Activated CD8-positive, alpha-beta memory T cell treated with anti-CD3 and anti-CD28 coated beads for 24 hours (primary cell): ENCODE data around the gene HMCN1.

Experiments used
- DNase-seq: peaks from one replicate; pipeline ENCODE4 v3.0.0-alpha.2; 2020

The HMCN1 gene

DNA sequence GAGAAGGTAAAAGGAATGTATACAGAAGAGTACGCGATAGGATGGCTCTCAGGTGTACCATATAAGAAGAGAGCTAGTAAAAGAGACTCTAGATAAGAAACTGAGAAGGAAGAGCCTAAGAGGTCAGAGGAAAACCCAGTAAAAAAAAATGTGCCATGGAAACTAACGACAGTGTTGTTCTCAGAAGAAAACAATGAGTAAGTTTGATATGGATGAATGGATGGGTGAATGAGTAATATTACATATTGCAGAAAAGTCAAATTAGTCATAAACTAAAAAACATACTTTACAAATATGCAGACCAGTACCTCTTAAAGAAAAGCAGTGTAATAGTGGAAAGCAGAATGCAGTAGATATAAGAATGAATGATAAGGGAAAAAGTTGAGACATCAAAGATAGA lies 316.2 kb downstream of the HMCN1 start:
- no peak for DNase-seq

DNA sequence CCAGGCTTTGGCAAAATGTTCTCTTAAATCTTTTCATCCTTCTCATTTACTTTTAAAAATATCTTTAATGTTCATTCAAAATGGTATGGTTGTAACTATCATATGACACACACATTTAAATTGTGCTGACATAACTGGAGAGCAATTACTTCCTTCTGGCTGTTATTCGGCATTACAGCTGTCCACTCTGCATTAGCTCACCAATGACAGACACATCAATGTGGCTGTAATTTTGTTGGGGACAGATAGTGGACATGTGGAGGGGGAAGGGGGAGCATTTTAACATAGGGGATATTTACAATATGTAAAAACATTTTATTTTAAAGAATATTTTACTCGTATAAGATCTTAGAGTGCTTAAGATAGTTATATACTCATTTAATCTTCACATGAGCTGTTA lies 319.8 kb downstream of the HMCN1 start:
- no peak for DNase-seq

DNA sequence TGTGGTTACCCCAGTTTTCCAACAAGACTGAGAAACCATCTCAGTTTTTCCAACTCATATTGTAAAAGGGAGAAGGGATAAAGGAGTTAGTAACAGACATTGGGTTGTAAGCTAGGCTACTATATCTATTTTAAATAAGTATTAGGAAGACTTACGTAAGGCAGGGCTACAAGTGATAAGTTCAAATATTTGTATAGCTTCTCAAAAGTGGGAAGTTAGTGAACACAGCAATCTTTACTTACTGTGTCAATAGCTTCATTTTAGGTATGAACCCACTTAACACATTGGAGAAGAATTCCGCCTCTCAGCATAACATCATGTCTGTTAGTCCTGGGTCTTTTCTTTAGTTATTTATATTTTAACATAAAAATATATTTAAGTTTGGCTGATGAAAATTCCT lies 320.7 kb downstream of the HMCN1 start:
- DNase-seq: no peak

DNA sequence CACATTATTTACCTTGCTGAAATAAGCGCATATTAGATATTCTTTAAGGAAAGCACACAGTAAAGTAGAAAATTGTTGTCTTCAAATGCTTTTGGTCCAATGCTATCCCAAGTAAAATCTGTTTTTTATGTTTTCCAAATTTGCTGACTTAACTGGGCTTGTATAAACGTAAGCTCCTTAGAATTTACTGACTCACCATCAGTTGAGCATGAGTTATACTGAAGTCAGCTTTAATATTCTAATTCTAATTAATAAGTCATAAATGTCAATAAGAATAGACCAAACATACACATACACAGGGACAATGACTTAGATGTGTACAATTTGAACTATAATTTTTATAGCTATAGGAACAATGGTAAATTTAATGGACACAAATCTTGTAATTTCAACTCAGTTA lies 321.7 kb downstream of the HMCN1 start:
- no peak for DNase-seq

DNA sequence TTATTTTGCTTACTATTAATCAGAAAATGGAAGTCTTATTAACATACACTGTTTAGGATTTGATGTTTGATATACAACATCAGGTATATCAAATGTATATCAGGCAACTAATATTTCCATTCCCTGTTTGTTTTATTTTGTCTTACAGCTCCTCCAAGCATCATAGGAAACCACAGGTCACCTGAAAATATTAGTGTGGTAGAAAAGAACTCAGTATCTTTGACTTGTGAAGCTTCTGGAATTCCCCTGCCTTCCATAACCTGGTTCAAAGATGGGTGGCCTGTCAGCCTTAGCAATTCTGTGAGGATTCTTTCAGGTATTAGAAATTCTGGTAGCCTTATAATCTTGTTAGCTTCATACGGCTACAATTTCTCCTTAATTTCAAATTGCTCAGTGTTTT lies 322.9 kb downstream of the HMCN1 start:
- no peak for DNase-seq

DNA sequence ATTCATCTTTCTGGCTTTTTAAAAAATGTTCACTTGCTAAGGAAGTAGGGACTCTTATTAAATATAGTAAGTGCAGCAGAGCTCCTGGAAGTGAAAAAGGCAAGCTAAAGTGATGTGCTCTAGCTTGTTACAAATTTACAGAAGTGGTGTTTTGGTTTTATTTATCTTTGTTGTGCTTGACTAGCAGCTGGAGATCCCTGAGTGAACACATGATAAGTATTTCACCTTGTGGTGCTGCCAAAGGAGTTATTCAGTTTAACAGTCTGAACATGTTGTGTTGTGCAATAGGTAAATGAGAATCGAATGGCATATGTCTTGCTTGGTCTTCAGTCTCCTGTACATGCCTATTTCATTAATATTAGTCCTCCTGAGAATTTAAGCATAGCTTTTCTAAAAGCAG lies 325.1 kb downstream of the HMCN1 start:
- no peak for DNase-seq

DNA sequence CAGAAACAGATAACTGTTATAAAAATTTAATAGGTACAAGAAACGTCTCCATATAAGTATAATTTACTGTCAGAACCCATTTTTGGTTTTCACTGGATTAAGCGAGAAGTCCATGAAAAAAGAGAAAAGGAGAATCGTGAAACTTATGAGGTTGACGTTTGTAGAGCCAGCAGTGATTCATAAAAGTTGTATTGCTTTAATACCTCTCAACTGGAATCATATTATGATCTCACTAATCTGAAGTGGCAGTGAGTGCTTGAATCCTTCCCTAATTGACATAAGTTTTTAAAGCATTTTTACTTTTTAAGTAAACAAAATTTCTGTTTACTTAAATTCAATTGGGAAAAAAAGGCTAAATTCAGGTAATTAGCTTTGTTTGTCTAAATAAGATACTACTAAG lies 325.6 kb downstream of the HMCN1 start:
- no peak for DNase-seq

DNA sequence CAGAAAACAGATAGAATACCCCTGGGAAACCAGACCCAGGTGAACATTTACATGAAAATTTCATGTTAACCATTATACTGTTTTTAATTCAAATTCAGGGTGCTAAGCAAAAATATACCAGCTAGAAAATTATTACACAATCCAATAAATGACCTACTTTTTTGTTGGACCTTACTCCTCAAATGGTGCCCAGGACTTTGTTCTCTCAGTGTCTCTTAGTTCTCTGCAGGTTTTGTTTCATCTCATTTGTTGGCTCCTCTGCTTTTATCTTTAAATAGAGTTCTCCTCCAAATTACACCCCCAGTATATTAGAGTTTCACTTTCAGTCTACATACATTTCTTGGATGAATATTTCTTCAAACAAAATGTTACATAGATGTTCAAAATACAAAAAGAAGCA lies 326.0 kb downstream of the HMCN1 start:
- no peak for DNase-seq

DNA sequence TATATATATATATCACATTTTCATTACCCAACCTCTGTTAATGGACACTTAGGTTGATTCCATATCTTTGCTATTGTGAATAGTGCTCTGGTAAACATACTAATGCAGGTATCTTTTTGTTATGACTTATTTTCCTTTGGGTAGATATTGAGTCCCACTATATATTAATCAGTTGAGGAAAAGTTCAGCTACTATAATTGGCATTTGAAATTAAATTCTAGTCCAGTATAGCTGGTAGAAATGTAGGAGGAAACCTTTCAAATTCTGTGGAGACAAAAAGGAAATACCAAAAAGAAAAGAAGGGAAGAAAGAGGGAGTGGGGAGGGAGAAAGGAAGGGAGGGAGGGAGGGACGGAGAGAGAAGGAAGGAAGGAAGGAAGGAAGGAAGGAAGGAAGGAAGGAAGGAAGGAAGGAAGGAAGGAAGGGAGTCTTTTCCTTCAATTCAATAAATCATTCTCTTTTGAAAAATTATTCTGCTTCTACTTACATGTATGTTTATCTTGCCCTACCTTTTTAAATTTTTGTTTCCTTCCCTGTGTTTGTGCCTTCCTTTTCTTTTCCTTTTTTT lies 329.0 kb downstream of the HMCN1 start:
- no peak for DNase-seq

DNA sequence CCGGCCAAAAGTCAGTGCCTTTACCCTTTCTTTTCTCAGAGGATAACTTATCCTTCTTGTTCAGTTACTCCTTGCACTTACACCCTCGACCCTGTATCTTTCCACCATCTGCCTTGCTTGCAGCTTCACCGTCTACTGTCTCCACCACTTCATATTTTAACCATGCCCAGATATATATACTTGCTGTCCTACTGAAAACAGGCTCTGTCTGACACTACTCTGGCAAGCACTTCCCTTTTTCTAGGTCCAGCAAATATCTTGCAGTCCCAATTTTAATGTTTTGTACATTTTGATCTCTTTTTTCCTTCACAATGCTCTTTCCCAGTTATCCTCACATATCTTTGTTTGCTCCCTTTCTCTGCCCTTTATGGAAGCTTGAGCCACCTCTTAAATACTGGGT lies 332.2 kb downstream of the HMCN1 start:
- no peak for DNase-seq

DNA sequence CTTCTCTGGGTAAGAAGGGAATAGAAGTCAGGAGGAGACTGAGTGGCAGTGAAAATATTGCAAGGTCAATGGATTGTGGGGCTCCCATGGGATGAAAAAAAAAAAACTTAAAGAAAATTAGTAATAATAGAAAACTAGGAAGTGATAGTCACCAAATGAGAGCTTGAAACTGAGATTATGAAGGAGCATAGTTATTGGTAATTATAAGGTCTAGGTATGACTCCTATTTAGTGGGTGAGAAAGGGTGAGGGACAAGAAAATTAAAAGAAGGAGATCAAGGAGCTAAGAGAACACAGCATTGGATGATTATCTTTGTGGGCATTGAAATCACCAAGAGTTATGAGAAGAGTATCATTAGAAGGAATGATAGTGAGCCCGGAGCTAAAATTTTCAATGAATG lies 339.5 kb downstream of the HMCN1 start:
- DNase-seq: no peak

DNA sequence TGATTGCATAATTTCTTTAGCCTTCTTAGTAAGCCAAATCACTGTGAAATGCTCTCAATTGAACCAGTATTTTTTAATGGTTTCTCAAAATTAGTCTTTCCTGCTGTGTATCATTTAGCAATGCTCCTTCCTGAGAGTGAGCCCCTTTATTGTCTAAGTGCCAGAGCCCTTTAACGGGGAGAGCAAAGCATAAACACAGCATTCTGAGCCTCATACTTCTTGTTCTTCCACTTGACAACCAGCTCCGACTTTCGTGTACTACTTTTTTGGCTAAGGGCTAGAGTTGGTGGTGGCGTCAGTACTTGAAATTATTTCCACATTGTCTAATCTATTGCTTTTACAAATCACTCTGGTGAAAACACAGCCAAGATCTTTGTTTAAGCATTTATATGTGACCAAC lies 341.8 kb downstream of the HMCN1 start:
- no peak for DNase-seq

DNA sequence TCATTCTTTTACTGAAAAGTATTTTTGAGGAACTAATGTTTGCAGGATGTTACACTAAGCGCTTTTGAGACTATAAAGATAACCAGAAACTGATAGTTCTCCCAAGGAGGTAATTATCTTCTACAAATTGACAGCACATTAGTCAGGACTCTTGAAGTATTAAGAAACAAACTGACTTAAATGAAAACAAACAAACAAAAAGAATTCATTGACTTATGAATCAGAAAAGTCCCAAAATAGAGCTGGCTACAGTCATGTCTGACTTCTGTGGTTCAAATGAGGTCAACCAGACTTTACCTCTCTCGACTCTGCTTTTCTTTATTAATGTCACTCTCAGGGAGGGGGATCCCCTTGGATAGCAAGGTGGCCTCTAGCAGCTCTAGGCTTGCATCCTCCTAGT lies 344.1 kb downstream of the HMCN1 start:
- DNase-seq: no peak

DNA sequence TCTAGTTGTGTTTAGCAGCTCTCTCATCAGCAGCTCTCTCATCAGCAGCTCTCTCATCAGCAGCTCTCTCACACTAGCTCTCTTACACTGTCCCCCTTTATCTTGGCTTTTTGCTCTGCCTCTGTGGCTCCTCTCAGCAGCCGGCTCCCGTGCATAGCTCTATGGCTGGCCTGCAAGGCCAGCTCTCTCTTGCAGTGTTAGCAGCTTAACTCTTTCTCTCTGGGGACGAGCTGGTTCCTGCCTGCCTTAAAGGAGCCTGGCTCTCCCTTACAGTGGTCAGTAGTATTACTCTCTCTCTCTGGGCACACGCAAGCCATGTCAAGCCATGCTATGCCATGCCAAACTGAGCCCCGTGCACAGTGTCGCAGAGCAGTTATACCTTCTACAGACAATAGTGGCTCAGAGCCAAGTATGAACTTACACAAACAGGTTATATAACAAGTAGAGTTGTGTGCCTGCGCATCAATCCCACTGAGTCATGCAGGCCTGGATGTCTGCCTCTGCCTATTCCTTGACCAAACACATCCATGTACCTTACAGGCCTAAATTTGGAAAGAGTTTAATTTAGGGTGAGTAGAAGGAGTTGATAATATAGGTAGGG lies 345.0 kb downstream of the HMCN1 start:
- DNase-seq: no peak

DNA sequence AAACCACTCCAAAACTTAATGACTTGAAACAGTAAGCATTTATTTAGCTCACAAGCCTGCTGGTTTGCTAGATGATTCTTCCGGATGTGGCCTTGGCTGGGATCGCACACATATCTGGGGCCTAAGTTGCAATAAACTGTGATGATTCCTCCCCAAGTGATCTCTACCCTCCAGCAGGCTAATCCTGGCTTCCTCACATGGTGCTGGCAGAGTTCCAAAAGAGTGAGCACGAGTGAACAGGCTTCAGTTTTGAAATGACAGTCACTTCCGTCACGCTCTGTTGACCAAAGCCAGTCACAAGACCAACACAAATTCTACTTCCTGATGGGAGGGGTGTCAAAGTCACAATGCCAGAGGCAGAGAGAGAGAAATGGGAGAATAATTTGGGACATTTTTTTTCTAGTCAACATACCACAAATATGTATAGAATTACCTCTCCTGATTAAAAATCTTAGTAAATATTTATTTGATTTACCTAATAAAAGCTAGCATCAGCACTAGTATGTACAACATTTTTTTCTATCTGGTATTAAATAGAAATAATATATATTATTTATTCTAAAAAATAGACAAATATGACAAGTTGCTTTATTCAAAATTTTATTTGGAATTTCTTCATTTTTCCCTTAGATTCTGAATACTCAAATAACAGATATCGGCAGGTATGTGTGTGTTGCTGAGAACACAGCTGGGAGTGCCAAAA lies 348.2 kb downstream of the HMCN1 start:
- DNase-seq: no peak

DNA sequence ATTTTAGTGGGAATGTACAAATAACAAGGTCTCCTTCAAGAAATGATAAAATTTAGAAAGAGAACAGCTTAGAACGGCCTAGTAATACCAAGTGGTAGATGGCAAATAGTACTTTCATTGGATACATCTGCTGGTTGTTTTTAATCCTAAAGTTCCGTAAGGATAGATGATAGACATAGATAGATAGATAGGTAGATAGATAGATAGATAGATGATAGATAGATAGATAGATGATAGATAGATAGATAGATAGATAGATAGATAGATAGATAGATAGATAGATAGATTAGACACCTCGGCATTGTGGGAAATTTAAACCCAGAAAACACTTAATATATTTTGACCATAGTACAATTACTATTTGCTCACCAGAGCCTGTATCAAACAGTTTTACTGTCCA lies 352.4 kb downstream of the HMCN1 start:
- no peak for DNase-seq

DNA sequence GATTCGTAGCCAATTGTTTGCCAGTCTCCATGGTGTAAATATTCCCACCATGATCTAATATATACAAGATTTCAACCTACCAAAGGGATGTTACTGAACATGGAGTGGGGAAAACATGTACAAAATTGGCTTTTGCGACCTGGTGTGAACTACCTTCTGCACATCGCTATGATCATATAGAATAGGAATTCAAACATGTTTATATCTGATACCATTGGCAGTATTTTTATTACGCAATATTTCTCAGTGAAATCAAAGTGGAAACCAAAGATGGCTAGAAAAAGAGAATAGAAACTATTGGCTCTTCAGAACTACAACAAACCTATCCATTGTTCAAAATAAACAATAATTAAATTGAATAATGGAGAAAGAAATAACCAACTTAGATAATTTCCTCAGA lies 355.7 kb downstream of the HMCN1 start:
- DNase-seq: no peak

DNA sequence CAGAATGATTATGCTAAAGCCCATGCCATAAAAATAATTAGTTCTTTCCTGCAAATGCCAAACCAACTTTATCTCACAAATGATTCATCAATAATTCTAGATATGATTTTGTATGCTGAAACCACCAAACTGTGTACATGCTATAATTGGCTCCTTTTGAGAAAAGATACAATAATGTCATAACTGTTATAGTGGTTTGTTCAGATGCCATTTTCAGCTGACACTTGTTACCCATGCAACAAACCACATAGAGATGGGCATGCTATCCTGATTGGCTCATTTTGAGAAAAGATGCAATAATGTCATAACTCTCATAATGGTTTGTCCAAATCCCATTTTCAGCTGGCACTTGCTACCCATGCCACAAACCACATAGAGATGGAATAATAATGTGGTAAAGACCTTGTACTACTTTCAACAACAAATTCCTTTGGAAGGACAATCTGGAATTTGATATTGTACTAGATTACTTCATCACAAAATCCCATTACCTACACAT lies 357.1 kb downstream of the HMCN1 start:
- DNase-seq: no peak

DNA sequence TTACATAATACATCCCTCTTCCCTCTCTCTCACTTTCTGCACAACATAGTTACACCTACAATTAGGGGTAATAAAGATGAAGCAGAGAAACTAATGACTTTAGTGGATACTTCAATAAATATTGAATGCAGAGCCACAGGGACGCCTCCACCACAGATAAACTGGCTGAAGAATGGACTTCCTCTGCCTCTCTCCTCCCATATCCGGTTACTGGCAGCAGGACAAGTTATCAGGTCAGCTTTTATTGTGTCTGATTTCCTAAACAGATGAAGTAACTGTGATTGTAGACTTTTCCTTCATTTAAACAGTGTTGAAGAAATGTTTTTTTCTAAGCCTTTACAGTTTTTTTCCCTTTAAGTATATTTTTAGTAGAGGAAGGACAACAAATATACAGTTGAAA lies 359.2 kb downstream of the HMCN1 start:
- no peak for DNase-seq

DNA sequence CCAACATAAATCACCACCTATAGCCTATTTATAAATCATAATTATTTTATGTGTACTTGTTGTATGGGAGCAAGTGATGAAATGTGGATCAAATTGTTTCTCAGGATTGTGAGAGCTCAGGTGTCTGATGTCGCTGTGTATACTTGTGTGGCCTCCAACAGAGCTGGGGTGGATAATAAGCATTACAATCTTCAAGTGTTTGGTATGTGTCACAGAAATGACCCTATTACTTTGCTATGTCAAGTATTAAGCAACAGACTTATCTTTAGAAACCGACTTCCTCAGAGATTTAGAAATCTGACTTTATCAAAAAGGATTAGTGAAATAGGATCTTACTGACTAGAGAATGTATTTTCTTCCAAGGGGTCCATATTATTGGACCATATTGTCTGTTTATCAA lies 360.0 kb downstream of the HMCN1 start:
- no peak for DNase-seq

DNA sequence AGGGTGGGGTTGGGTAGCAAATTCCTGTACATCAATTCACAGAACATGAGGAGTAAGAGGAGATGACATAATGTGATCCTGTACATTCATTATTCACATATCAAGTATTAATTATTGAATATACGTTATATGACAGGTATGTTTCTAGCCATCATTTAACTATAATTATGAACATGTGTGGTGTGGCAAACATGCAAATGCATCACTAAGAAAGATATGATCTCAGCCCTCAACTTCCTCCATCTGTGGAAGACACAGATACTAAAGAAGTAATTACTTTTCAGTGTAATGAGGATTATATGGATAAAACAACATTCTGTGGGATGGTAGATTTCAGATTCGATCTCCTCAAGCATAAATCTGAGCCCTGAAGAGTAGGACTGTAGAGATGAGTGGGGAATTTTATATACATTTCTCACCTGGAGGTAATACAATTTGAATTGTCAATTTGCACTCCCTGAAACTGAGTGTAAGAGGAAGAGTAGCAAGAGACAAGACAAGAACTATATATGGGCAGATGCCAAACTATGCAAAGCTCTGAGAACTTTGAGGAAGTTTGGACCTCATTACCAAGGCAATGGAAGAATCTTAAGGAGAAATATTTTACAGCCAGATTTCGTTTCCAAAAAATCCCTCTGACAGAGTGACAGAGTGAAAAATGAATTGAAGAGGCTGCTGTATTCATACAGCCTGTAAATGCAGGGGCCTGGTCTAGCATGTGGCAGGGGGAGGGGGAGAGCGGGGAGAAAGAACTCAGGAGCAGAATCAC lies 365.3 kb downstream of the HMCN1 start:
- no peak for DNase-seq

DNA sequence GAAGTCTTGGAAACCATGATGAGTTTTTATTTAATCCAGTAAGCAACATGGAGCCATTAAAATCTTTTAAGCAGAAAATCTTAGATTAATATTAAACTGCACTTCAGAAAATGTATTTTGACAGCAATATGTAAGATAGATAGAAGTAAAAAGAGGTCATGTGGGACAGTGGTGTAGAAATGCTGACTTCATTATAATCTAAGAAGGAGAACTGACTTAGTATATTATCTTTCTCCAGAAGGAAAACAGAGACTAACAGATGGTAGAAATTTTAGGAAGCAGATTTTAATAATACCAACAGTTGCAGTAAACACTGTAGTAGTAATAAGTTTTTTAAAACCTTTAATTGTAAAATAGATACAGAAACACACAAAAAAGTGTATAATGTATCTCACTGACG lies 367.9 kb downstream of the HMCN1 start:
- no peak for DNase-seq

DNA sequence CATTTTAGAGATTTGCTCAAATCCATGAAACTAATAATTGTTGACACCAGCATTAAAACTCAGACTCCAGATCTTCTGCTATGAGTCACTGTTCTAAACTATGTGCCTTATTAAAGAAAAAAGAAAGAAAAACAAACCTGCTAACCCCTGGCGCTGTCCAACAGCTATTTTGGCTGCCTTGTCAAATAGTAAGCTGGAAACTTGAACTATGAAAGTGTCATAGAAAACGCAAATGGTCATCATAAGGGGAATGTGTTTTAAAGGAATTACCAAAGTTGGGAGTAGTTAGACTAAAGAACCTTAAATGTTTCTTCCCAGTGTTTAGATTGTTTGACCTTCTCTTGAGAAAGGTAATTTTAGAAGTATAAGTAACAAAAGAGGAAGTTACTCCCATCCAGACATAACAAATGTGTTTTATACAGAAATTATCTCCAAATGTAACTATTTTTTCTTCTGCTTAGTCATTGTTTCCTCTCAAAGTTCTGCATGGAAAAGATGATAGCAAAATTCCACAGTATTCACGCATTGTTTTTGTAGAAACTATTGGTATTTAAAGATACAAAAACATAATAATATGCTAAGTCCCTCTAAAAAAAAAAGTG lies 368.5 kb downstream of the HMCN1 start:
- DNase-seq: no peak

DNA sequence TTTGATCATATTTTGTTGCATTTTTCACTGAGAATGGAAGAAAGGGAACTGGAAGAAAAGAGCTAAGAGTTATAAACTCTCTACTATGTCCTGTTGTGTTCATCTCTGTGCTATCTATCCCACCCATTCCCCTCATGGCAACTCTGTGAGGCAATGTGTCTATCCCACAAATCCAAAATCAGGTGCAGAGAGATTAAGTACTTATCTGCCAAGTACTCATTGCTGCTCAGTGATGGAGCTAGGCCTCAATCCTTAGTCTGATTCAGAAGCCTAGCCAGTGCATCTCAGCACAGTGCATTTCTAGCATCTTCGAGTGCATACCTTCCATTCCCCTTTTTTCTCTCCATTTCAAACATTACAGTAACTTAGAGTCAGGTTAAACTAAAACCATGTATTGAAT lies 370.3 kb downstream of the HMCN1 start:
- DNase-seq: no peak
